ENCODE results near the gene PRKD2.
"Not testable (repeated sequence)": the region's sequence is repeated elsewhere in the genome, so short reads cannot be mapped to it uniquely, and the experiment has no call there.

The PRKD2 gene

GRCh38 chr19:46724468-46724867 is 7.6 kb upstream of the PRKD2 start:
- no peak for DNase-seq (ENCODE audit: low read depth)

GRCh38 chr19:46723471-46723870 is 6.6 kb upstream of the PRKD2 start:
- no peak for DNase-seq (ENCODE audit: low read depth)

GRCh38 chr19:46723023-46723461 is 6.1 kb upstream of the PRKD2 start:
- no peak for DNase-seq (ENCODE audit: low read depth)

GRCh38 chr19:46722421-46723022 is 5.6 kb upstream of the PRKD2 start:
- DNase-seq (ENCODE audit: low read depth): no peak

- no peak for DNase-seq (ENCODE audit: low read depth)
Measured at GRCh38 chr19:46722004-46722380, 5.1 kb upstream of the PRKD2 start.

GRCh38 chr19:46721269-46722003 is 4.5 kb upstream of the PRKD2 start:
- DNase-seq (ENCODE audit: low read depth): no peak

GRCh38 chr19:46720503-46721239 is 3.8 kb upstream of the PRKD2 start:
- DNase-seq (ENCODE audit: low read depth): no peak

GRCh38 chr19:46719629-46720502 is 3.0 kb upstream of the PRKD2 start:
- DNase-seq (ENCODE audit: low read depth): no peak

GRCh38 chr19:46718934-46719622 is 2.2 kb upstream of the PRKD2 start:
- DNase-seq (ENCODE audit: low read depth): no peak

GRCh38 chr19:46718157-46718933 is 1.4 kb upstream of the PRKD2 start:
- no peak for DNase-seq (ENCODE audit: low read depth)

GRCh38 chr19:46717716-46718143 is 816 bp upstream of the PRKD2 start:
- no peak for DNase-seq (ENCODE audit: low read depth)

- no peak for DNase-seq (ENCODE audit: low read depth)
Measured at GRCh38 chr19:46716672-46717033, 261 bp downstream of the PRKD2 start.

- no peak for DNase-seq (ENCODE audit: low read depth)
Measured at GRCh38 chr19:46715975-46716671, 791 bp downstream of the PRKD2 start.

GRCh38 chr19:46715620-46715974 is 1.3 kb downstream of the PRKD2 start:
- DNase-seq (ENCODE audit: low read depth): no peak

- DNase-seq (ENCODE audit: low read depth): no peak
Measured at GRCh38 chr19:46714444-46715106, 2.3 kb downstream of the PRKD2 start.

GRCh38 chr19:46713781-46714443 is 3.0 kb downstream of the PRKD2 start:
- peak; percentile 47 for DNase-seq (ENCODE audit: low read depth)

- DNase-seq (ENCODE audit: low read depth): not testable (repeated sequence)
Measured at GRCh38 chr19:46712768-46713338, 4.1 kb downstream of the PRKD2 start.

- DNase-seq (ENCODE audit: low read depth): no peak
Measured at GRCh38 chr19:46710687-46711086, 6.2 kb downstream of the PRKD2 start.

Measured in GM04503 (cell line).